GM23338 (cell line): ENCODE results near the gene HSP90B1. TPM values are rescaled to one million over a fixed set of nuclear protein-coding genes. Genes with fewer than 3 reads are reported as not detected.
A peak's percentile ranks its signal among the peaks of the same experiment; 100 is the strongest.

Source experiments
- ATAC-seq: fragments of 200-7000 bp; cut with Tn5 transposase; 3 replicates; pipeline ENCODE4 v1.9.1; 2020
- DNase-seq: peaks from one replicate; pipeline ENCODE4 v3.0.0-alpha.2; 2015; ENCODE audit warnings: low spot score
- H2AFZ ChIP-seq: fragments of 200-600 bp; sonication (generic); 2 replicates; pipeline ENCODE4 v1.8.0; 2016; ENCODE audit warnings: antibody characterized with exemption, mild to moderate bottlenecking, moderate library complexity
- H3F3A ChIP-seq: fragments of 200-600 bp; sonication (generic); replicated peaks from 2 replicates; pipeline ENCODE4 v1.8.0; 2017; ENCODE audit warnings: antibody characterized with exemption, mixed run types, low read depth
- H3K27ac ChIP-seq: fragments of 200-600 bp; sonication (generic); 2 replicates; pipeline ENCODE4 v1.6.1; 2016; ENCODE audit warnings: low read depth
- H3K27me3 ChIP-seq: fragments of 200-600 bp; sonication (generic); 2 replicates; pipeline ENCODE4 v1.8.0; 2016; ENCODE audit warnings: mild to moderate bottlenecking, mixed run types, moderate library complexity; ENCODE audit not compliant: insufficient read depth
- H3K36me3 ChIP-seq: fragments of 200-600 bp; sonication (generic); 2 replicates; pipeline ENCODE4 v1.8.0; 2016; ENCODE audit warnings: mild to moderate bottlenecking; ENCODE audit not compliant: insufficient read depth
- H3K4me1 ChIP-seq: fragments of 200-600 bp; sonication (generic); 2 replicates; pipeline ENCODE4 v1.8.0; 2016; ENCODE audit warnings: mild to moderate bottlenecking, moderate library complexity; ENCODE audit not compliant: insufficient read depth
- H3K4me2 ChIP-seq: fragments of 200-600 bp; sonication (generic); 2 replicates; pipeline ENCODE4 v1.7.1; 2017; ENCODE audit warnings: mixed run types
- H3K4me3 ChIP-seq: fragments of 200-600 bp; sonication (generic); 2 replicates; pipeline ENCODE4 v1.6.1; 2016; ENCODE audit warnings: mixed run types
- H3K79me2 ChIP-seq: fragments of 200-600 bp; sonication (generic); replicated peaks from 2 replicates; pipeline ENCODE4 v1.8.0; 2017; ENCODE audit warnings: mild to moderate bottlenecking; ENCODE audit not compliant: insufficient read depth
- H3K9me2 ChIP-seq: fragments of 200-600 bp; sonication (generic); 2 replicates; pipeline ENCODE4 v1.8.0; 2017; ENCODE audit not compliant: insufficient read depth
- H4K20me1 ChIP-seq: fragments of 200-600 bp; sonication (generic); replicated peaks from 2 replicates; pipeline ENCODE4 v1.8.0; 2017; ENCODE audit warnings: mild to moderate bottlenecking; ENCODE audit not compliant: insufficient read depth
- H3K27ac Mint-ChIP-seq: 2 replicates; pipeline ENCODE4 v1.8.0; 2020; ENCODE audit warnings: inconsistent platforms, mild to moderate bottlenecking, moderate library complexity, mixed read lengths
- H3K27me3 Mint-ChIP-seq: 3 replicates; pipeline ENCODE4 v1.8.0; 2022; ENCODE audit warnings: low read depth, mild to moderate bottlenecking, moderate library complexity, mixed read lengths, inconsistent platforms; ENCODE audit not compliant: insufficient read depth, poor library complexity
- H3K36me3 Mint-ChIP-seq: 3 replicates; pipeline ENCODE4 v1.8.0; 2021; ENCODE audit warnings: low read depth, mild to moderate bottlenecking, inconsistent platforms, moderate library complexity, mixed read lengths
- H3K4me1 Mint-ChIP-seq: 3 replicates; pipeline ENCODE4 v1.8.0; 2020; ENCODE audit warnings: mild to moderate bottlenecking, inconsistent platforms, mixed read lengths
- H3K4me3 Mint-ChIP-seq: 3 replicates; pipeline ENCODE4 v1.8.0; 2021; ENCODE audit warnings: moderate library complexity, mild to moderate bottlenecking, inconsistent platforms, mixed read lengths
- H3K9me3 Mint-ChIP-seq: 3 replicates; pipeline ENCODE4 v1.8.0; 2020; ENCODE audit warnings: moderate library complexity, mild to moderate bottlenecking, inconsistent platforms, mixed read lengths
- CREB1 ChIP-seq: fragments of 250-450 bp; sonication (Bioruptor Pico); IDR thresholded peaks from 2 replicates; pipeline ENCODE4 v1.5.0; 2020; ENCODE audit warnings: low read depth, mild to moderate bottlenecking, moderate library complexity
- CTCF ChIP-seq, 2 experiments: fragments of 200-600 bp in 1 of 2; sonication (generic) in 1 of 2; conservative IDR thresholded peaks; 2 replicates each; pipeline versions ENCODE4 v1.5.1 to v1.6.1; 2016 to 2017; ENCODE audit warnings: antibody characterized with exemption in 2 of 2, low read depth in 2 of 2, mild to moderate bottlenecking in 2 of 2, moderate library complexity in 1 of 2
- ETS1 ChIP-seq: IDR thresholded peaks from 2 replicates; pipeline ENCODE4 v1.6.1; 2016; ENCODE audit warnings: antibody characterized with exemption
- EZH2 ChIP-seq: fragments of 200-600 bp; sonication (generic); IDR thresholded peaks from one replicate; pipeline ENCODE4 v1.8.0; 2017; ENCODE audit warnings: antibody characterized with exemption, mild to moderate bottlenecking, low read depth; ENCODE audit not compliant: unreplicated experiment
- EZH2phosphoT487 ChIP-seq: fragments of 200-600 bp; sonication (generic); IDR thresholded peaks from one replicate; pipeline ENCODE4 v1.8.1; 2018; ENCODE audit warnings: antibody characterized with exemption; ENCODE audit not compliant: unreplicated experiment
- NANOG ChIP-seq: IDR thresholded peaks from 2 replicates; pipeline ENCODE4 v1.6.1; 2016; ENCODE audit warnings: antibody characterized with exemption, borderline replicate concordance
- POLR2AphosphoS5 ChIP-seq: IDR thresholded peaks from 2 replicates; pipeline ENCODE4 v1.6.1; 2016; ENCODE audit warnings: antibody characterized with exemption, low read depth
- REST ChIP-seq: IDR thresholded peaks from one replicate; pipeline ENCODE4 v1.6.1; 2018; ENCODE audit warnings: antibody characterized with exemption; ENCODE audit not compliant: unreplicated experiment
- STAT1 ChIP-seq: IDR thresholded peaks from one replicate; pipeline ENCODE4 v1.6.1; 2016; ENCODE audit warnings: antibody characterized with exemption; ENCODE audit not compliant: unreplicated experiment
- ZNF114 ChIP-seq: fragments of 250-450 bp; sonication (Bioruptor Pico); IDR thresholded peaks from 2 replicates; pipeline ENCODE4 v1.5.0; 2020; ENCODE audit warnings: mild to moderate bottlenecking, moderate library complexity
- ZNF331 ChIP-seq: fragments of 250-450 bp; sonication (Bioruptor Pico); IDR thresholded peaks from 2 replicates; pipeline ENCODE4 v1.5.0; 2020; ENCODE audit warnings: low read depth, mild to moderate bottlenecking, moderate library complexity
- polyA plus RNA-seq: library from polyadenylated mRNA; unstranded; fragments of >200 nt; fragmentation: Nextera tagmentation; extraction: Ambion mirVana; gene quantifications from 2 replicates; pipeline ENCODE4 v1.2.1, GENCODE V29; 2016
- total RNA-seq: library from RNA; depleted of rRNA; stranded (reverse); fragments of >200 nt; shearing (Covaris generic); gene quantifications from 2 replicates; pipeline ENCODE4 v1.2.3, GENCODE V29; 2014

The HSP90B1 gene
- total and polyA plus RNA-seq, 2 experiments from 2014 or later = 605 to 1,312 TPM

DNA sequence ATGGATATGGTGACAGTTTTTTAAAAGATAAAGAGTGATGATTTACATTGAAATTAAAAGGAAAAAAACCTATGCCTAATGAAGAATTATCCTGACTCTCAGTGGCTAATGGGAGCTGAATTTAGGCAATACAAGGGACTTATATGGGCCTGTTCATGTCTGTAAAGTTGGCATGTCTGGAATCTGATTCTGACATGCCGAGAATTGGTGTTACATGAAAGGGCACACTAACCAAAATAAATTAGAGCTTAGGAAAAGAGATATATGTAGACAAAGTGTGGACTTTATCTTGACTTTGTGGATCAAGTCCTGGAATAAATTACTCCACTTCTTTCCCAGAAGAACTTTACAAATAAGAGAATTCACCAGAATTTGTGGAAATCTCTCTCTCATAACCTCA lies 36.5 kb downstream of the HSP90B1 start:
- H3K4me3 ChIP-seq = peak overlapping the region; percentile 95
- no peaks in the 10 kb centered on the region for H3K36me3 ChIP-seq
- ATAC-seq (no peak), DNase-seq (no peak)
- Mint-ChIP-seq H3K36me3 (peaks cover 30% of the 10 kb centered on the region), H3K4me1 (peaks cover 20% of the 10 kb centered on the region), H3K4me3 (peak overlapping the region; percentile 100), H3K27ac (peak overlapping the region; percentile 98), H3K9me3 (no peaks in the 10 kb centered on the region), H3K27me3 (peaks cover 8% of the 10 kb centered on the region)
- peak overlapping the region; percentile 94 for H3K4me2 ChIP-seq
- no peak overlapping the region for H2AFZ ChIP-seq
- peak overlapping the region; percentile 91 for H3K27ac ChIP-seq
- no peak for TF ChIP-seq EZH2
- no peak for TF ChIP-seq REST
- no peak for TF ChIP-seq ZNF331
- TF ChIP-seq NANOG = no peak
- no peak for TF ChIP-seq CREB1
- TF ChIP-seq ETS1 = no peak
- TF ChIP-seq EZH2phosphoT487 = no peak
- no peak for TF ChIP-seq ZNF114
- no peak for TF ChIP-seq POLR2AphosphoS5
- no peak for TF ChIP-seq STAT1
- no peak for TF ChIP-seq CTCF (conservative IDR thresholded peaks at IDR 0.05; ENCODE audit: low read depth in 2 of 2)
- peaks cover 36% of the 10 kb centered on the region for H4K20me1 ChIP-seq
- no peaks in the 10 kb centered on the region for H3K9me2 ChIP-seq
- H3K27me3 ChIP-seq = no peaks in the 10 kb centered on the region
- peaks cover 4% of the 10 kb centered on the region; the same call in 1 of the 2 replicates for H3F3A ChIP-seq
- peaks cover 7% of the 10 kb centered on the region; the same call in 1 of the 2 replicates for H3K4me1 ChIP-seq
- peaks cover 82% of the 10 kb centered on the region for H3K79me2 ChIP-seq
